ENCODE data around the gene PPARGC1A. TPM values are rescaled to one million over a fixed set of nuclear protein-coding genes. Genes with fewer than 3 reads are reported as not detected.

Gene PPARGC1A
- total and polyA plus RNA-seq, 2 donors (not counting 3 experiments of a cell fraction or from before 2014, with no cell fraction given) = not detected

GRCh38 chr4:23873717-23874535, 15.9 kb downstream of the PPARGC1A start:
- DNase-seq (ENCODE audit: low read depth, low spot score) = no peak
- ChIA-PET CTCF (no interaction called here), POLR2A (no interaction called here)
- H4K20me1 ChIP-seq (replicated peaks; ENCODE audit: control insufficient read depth, extremely low read depth, insufficient read depth, low read length) = no peaks in the 10 kb centered on the region
- no peak overlapping the region for H3K4me3 ChIP-seq (replicated peaks in 1 of 3; ENCODE audit: insufficient read depth in 1 of 3, low read depth in 1 of 3, low read length in 3 of 3)
- H3K9ac ChIP-seq (replicated peaks; ENCODE audit: extremely low read depth, insufficient read depth, low read length) = no peak overlapping the region
- no peaks in the 10 kb centered on the region for H3K79me2 ChIP-seq (ENCODE audit: control insufficient read depth, insufficient read depth, low read length)
- H3K9me1 ChIP-seq (replicated peaks; ENCODE audit: control insufficient read depth, extremely low read depth, insufficient read depth, low read length) = no peaks in the 10 kb centered on the region
- no peaks in the 10 kb centered on the region for H3K9me3 ChIP-seq (replicated peaks; ENCODE audit: control insufficient read depth, insufficient read depth, low read length)
- dilution Hi-C loops (cut with MboI; ENCODE audit: extremely low pct_ligation_motif_present, low sequenced_read_pairs) = no loop called here
- H3K36me3 ChIP-seq (ENCODE audit: control insufficient read depth in 2 of 2, extremely low read depth in 1 of 2, insufficient read depth in 2 of 2, low read length in 2 of 2) = no peaks in the 10 kb centered on the region
- H3K27ac ChIP-seq (ENCODE audit: insufficient read depth, low read depth, low read length) = no peak overlapping the region
- H3K4me2 ChIP-seq (ENCODE audit: insufficient read depth, low read length) = no peak overlapping the region
- no peak for FAIRE-seq
- H2AFZ ChIP-seq (ENCODE audit: low read depth, low read length) = no peak overlapping the region
- no peak for TF ChIP-seq FOS (IDR thresholded peaks at IDR 0.05; ENCODE audit: borderline replicate concordance, insufficient read depth, low read length)
- TF ChIP-seq, protein P1, sequence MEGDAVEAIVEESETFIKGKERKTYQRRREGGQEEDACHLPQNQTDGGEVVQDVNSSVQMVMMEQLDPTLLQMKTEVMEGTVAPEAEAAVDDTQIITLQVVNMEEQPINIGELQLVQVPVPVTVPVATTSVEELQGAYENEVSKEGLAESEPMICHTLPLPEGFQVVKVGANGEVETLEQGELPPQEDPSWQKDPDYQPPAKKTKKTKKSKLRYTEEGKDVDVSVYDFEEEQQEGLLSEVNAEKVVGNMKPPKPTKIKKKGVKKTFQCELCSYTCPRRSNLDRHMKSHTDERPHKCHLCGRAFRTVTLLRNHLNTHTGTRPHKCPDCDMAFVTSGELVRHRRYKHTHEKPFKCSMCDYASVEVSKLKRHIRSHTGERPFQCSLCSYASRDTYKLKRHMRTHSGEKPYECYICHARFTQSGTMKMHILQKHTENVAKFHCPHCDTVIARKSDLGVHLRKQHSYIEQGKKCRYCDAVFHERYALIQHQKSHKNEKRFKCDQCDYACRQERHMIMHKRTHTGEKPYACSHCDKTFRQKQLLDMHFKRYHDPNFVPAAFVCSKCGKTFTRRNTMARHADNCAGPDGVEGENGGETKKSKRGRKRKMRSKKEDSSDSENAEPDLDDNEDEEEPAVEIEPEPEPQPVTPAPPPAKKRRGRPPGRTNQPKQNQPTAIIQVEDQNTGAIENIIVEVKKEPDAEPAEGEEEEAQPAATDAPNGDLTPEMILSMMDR (IDR thresholded peaks at IDR 0.05; ENCODE audit: extremely low read depth in 1 of 2, insufficient read depth in 1 of 2, low read depth in 1 of 2, low read length in 2 of 2) = no peak
- TF ChIP-seq POLR2AphosphoS5 (IDR thresholded peaks at IDR 0.05; ENCODE audit: insufficient read depth, low read depth, low read length) = no peak
- TF ChIP-seq JUN (IDR thresholded peaks at IDR 0.05; ENCODE audit: borderline replicate concordance, insufficient read depth, insufficient read length, low read depth) = no peak
- no peak for TF ChIP-seq EZH2 (IDR thresholded peaks at IDR 0.05; ENCODE audit: borderline replicate concordance, low read depth, low read length, severe bottlenecking)
- TF ChIP-seq GATA2 (IDR thresholded peaks at IDR 0.05; ENCODE audit: insufficient read depth, insufficient read length, low read depth, low read length) = no peak
- no peak for TF ChIP-seq MYC (IDR thresholded peaks at IDR 0.05; ENCODE audit: low read depth, low read length)
- TF ChIP-seq POLR2A (IDR thresholded peaks at IDR 0.05; ENCODE audit: low read depth, low read length) = no peak
- TF ChIP-seq, protein P2, sequence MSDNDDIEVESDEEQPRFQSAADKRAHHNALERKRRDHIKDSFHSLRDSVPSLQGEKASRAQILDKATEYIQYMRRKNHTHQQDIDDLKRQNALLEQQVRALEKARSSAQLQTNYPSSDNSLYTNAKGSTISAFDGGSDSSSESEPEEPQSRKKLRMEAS (IDR thresholded peaks at IDR 0.05; ENCODE audit: insufficient read depth, insufficient read length) = no peak
- intact Hi-C loops (cut with micrococcal nuclease) = no loop called here
- no TSS peak for BruUV-seq (replicated peaks)
- H3K4me1 ChIP-seq (ENCODE audit: control insufficient read depth, extremely low read depth, insufficient read depth, low read length) = no peaks in the 10 kb centered on the region
- no peaks in the 10 kb centered on the region for H3K27me3 ChIP-seq (ENCODE audit: control insufficient read depth in 2 of 2, insufficient read depth in 2 of 2, low read length in 2 of 2)
